ENCODE data around the gene TPI1.

DNA sequence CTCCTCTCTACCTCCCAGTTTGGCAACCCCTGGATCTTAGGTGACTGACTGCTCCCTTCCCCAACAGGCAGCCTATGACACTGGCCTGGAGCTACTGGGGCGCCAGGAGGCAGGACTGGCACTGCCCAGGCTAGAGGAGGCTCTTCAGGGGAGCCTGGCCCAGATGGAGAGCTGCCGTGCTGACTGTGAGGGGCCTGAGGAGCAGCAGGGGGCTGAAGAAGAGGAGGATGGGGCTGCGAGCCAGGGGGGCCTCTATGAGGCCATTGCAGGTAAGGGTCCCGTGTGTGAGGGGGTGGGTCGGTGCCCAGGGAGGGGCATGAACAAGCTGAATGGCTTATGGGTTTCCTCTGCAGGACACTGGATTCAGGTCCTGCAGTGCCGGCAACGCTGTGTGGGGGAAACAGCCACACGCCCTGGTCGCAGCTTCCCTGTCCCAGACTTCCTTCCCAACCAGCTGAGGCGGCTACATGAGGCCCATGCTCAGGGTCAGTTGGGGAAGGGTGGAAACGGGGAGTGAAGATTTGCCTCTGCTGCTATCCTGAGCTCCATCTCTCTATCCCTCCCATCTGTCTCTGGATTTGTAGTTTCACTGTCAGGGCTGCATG, 36.9 kb upstream of the TPI1 start:
- TF ChIP-seq ESRRA (CRISPR knock-in tag; IDR thresholded peaks at IDR 0.05; ENCODE audit: borderline replicate concordance) (no peak), NR1H2 (CRISPR knock-in tag; IDR thresholded peaks at IDR 0.05) (no peak), FOXP1 (CRISPR knock-in tag; IDR thresholded peaks at IDR 0.05; ENCODE audit: borderline replicate concordance) (no peak), TCF7 (CRISPR knock-in tag; IDR thresholded peaks at IDR 0.05; ENCODE audit: low read depth) (no peak), JUN (CRISPR knock-in tag; IDR thresholded peaks at IDR 0.05) (no peak), FOXK1 (CRISPR knock-in tag; IDR thresholded peaks at IDR 0.05) (no peak), CREB1 (CRISPR knock-in tag; IDR thresholded peaks at IDR 0.05) (no peak), SMAD3 (CRISPR knock-in tag; IDR thresholded peaks at IDR 0.05; ENCODE audit: borderline replicate concordance) (no peak), HMGXB4 (CRISPR knock-in tag; IDR thresholded peaks at IDR 0.05) (no peak), MAX (CRISPR knock-in tag; IDR thresholded peaks at IDR 0.05) (no peak)
- TF ChIP-seq, protein P1, sequence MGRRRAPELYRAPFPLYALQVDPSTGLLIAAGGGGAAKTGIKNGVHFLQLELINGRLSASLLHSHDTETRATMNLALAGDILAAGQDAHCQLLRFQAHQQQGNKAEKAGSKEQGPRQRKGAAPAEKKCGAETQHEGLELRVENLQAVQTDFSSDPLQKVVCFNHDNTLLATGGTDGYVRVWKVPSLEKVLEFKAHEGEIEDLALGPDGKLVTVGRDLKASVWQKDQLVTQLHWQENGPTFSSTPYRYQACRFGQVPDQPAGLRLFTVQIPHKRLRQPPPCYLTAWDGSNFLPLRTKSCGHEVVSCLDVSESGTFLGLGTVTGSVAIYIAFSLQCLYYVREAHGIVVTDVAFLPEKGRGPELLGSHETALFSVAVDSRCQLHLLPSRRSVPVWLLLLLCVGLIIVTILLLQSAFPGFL (CRISPR knock-in tag; IDR thresholded peaks at IDR 0.05; ENCODE audit: borderline replicate concordance) = no peak
- TF ChIP-seq, protein P2, sequence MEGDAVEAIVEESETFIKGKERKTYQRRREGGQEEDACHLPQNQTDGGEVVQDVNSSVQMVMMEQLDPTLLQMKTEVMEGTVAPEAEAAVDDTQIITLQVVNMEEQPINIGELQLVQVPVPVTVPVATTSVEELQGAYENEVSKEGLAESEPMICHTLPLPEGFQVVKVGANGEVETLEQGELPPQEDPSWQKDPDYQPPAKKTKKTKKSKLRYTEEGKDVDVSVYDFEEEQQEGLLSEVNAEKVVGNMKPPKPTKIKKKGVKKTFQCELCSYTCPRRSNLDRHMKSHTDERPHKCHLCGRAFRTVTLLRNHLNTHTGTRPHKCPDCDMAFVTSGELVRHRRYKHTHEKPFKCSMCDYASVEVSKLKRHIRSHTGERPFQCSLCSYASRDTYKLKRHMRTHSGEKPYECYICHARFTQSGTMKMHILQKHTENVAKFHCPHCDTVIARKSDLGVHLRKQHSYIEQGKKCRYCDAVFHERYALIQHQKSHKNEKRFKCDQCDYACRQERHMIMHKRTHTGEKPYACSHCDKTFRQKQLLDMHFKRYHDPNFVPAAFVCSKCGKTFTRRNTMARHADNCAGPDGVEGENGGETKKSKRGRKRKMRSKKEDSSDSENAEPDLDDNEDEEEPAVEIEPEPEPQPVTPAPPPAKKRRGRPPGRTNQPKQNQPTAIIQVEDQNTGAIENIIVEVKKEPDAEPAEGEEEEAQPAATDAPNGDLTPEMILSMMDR (IDR thresholded peaks at IDR 0.05) = no peak

Measured in WTC11 (cell line).